Umbilical cord (tissue), 2 donors: ENCODE results near the gene KLHL34. TPM values are rescaled to one million over a fixed set of nuclear protein-coding genes. Genes with fewer than 3 reads are reported as not detected.

Experiments used
- DNase-seq: peaks from one replicate; pipeline ENCODE4 v3.0.0-alpha.2; 2015; ENCODE audit warnings: low spot score
- total RNA-seq: library from RNA; depleted of rRNA; stranded (reverse); fragments of >200 nt; gene quantifications from one replicate; pipeline ENCODE4 v1.2.3, GENCODE V29; 2014; ENCODE audit warnings: low replicate concordance; ENCODE audit not compliant: insufficient read depth

Gene KLHL34
- total RNA-seq, 1 donor from 2014 or later, result 0.48 TPM

GRCh38 chrX:21656587-21657317 lies 1.4 kb downstream of the KLHL34 start:
- DNase-seq, result no peak

- no peak for DNase-seq
Observed at GRCh38 chrX:21655901-21656586, 2.1 kb downstream of the KLHL34 start.

- DNase-seq, result no peak
Observed at GRCh38 chrX:21645886-21646285, 12.2 kb downstream of the KLHL34 start.

- DNase-seq, result no peak
Observed at GRCh38 chrX:21645431-21645830, 12.7 kb downstream of the KLHL34 start.

GRCh38 chrX:21639775-21640174 lies 18.4 kb downstream of the KLHL34 start:
- no peak for DNase-seq

GRCh38 chrX:21638311-21638710 lies 19.8 kb downstream of the KLHL34 start:
- DNase-seq, result no peak

GRCh38 chrX:21632027-21632426 lies 26.1 kb downstream of the KLHL34 start:
- peak; percentile 14 for DNase-seq

GRCh38 chrX:21623778-21624501 lies 34.2 kb downstream of the KLHL34 start:
- no peak for DNase-seq

- DNase-seq, result no peak
Observed at GRCh38 chrX:21620234-21620633, 37.9 kb downstream of the KLHL34 start.

GRCh38 chrX:21616386-21616785 lies 41.7 kb downstream of the KLHL34 start:
- DNase-seq, result no peak

- DNase-seq, result no peak
Observed at GRCh38 chrX:21612154-21612553, 46.0 kb downstream of the KLHL34 start.

- DNase-seq, result peak; percentile 76
Observed at GRCh38 chrX:21610168-21610567, 48.0 kb downstream of the KLHL34 start.

- DNase-seq, result peak; percentile 24
Observed at GRCh38 chrX:21606002-21606401, 52.1 kb downstream of the KLHL34 start.

Other genes starting within 250 kb of the KLHL34 start
- gene SMPX, start 99.8 kb upstream of the KLHL34 start, total RNA-seq, result 0.72 TPM
- 14.4 TPM for gene MBTPS2, start 181.3 kb upstream of the KLHL34 start, total RNA-seq
- 2.2 TPM for gene YY2, start 197.7 kb upstream of the KLHL34 start, total RNA-seq